ENCODE measurements around the gene PTCD1.

PTCD1 gene

DNA sequence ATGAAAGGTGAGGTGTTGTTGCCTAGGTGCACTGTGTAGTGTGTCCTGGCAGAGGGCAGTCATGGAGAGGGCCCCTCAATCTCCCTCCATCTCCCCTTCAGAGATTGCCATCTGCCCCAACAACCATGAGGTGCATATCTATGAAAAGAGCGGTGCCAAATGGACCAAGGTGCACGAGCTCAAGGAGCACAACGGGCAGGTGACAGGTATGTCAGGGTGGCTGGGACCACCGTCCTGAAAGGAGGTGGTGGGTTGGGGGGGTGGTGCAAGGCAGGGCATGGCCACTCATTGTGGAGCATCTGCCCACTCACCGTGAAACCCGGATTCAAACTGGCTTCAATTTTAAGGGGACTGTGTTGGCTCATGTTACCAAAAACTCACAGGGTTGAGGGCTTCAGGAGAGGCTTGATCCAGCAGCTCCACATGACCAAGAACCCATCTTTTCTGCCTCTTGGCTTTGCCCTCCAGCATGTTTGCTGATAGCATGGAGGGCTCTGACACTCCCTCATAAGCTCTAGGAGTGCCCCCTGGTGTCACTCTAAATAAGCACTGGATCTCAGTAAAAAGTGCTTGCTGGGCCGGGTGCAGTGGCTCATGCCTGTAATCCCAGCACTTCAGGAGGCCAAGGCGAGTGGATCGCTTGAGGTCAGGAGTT is 51.9 kb downstream of the PTCD1 start:
- in situ Hi-C loops (cut with HindIII; ENCODE audit: low sequenced_read_pairs), result no loop called here
- DNase-seq (ENCODE audit: low read depth), result no peak
- no peak overlapping the region for H3K4me3 ChIP-seq (ENCODE audit: low read depth, low read length)
- TF ChIP-seq, protein P1, sequence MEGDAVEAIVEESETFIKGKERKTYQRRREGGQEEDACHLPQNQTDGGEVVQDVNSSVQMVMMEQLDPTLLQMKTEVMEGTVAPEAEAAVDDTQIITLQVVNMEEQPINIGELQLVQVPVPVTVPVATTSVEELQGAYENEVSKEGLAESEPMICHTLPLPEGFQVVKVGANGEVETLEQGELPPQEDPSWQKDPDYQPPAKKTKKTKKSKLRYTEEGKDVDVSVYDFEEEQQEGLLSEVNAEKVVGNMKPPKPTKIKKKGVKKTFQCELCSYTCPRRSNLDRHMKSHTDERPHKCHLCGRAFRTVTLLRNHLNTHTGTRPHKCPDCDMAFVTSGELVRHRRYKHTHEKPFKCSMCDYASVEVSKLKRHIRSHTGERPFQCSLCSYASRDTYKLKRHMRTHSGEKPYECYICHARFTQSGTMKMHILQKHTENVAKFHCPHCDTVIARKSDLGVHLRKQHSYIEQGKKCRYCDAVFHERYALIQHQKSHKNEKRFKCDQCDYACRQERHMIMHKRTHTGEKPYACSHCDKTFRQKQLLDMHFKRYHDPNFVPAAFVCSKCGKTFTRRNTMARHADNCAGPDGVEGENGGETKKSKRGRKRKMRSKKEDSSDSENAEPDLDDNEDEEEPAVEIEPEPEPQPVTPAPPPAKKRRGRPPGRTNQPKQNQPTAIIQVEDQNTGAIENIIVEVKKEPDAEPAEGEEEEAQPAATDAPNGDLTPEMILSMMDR (IDR thresholded peaks at IDR 0.05; ENCODE audit: low read depth, low read length, missing control alignments), result no peak

DNA sequence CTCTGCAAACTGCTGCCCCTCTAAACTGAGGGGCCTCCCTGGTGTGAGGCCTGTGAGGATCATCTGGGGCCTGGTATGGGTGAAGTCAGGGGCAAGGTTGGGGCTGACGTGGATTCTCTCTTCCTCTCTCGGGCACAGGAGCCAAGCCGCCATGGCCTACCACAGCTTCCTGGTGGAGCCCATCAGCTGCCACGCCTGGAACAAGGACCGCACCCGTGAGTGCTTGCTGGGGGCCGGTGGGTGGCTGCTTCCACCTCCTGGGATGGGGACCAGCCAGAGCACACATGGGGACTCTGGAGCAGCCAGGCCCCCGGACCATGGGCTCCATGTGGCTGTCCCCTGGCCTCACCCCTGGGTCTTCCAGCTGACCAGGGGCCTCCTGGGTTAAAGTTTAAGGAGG is 53.0 kb downstream of the PTCD1 start:
- no peak for DNase-seq (ENCODE audit: low read depth)
- in situ Hi-C loops (cut with HindIII; ENCODE audit: low sequenced_read_pairs), result no loop called here
- no peak overlapping the region for H3K4me3 ChIP-seq (ENCODE audit: low read depth, low read length)
- TF ChIP-seq, protein P1 (IDR thresholded peaks at IDR 0.05; ENCODE audit: low read depth, low read length, missing control alignments), result no peak

- DNase-seq (ENCODE audit: low read depth), result no peak
- TF ChIP-seq, protein P1 (IDR thresholded peaks at IDR 0.05; ENCODE audit: low read depth, low read length, missing control alignments), result no peak
- H3K4me3 ChIP-seq (ENCODE audit: low read depth, low read length), result no peak overlapping the region
- in situ Hi-C loops (cut with HindIII; ENCODE audit: low sequenced_read_pairs), result no loop called here
Measured at GRCh38 chr7:99384523-99384922, 54.1 kb downstream of the PTCD1 start.

- in situ Hi-C loops (cut with HindIII; ENCODE audit: low sequenced_read_pairs), result no loop called here
- H3K4me3 ChIP-seq (ENCODE audit: low read depth, low read length), result no peak overlapping the region
- DNase-seq (ENCODE audit: low read depth), result no peak
- TF ChIP-seq, protein P1 (IDR thresholded peaks at IDR 0.05; ENCODE audit: low read depth, low read length, missing control alignments), result no peak
Measured at GRCh38 chr7:99383791-99384370, 54.7 kb downstream of the PTCD1 start.

DNA sequence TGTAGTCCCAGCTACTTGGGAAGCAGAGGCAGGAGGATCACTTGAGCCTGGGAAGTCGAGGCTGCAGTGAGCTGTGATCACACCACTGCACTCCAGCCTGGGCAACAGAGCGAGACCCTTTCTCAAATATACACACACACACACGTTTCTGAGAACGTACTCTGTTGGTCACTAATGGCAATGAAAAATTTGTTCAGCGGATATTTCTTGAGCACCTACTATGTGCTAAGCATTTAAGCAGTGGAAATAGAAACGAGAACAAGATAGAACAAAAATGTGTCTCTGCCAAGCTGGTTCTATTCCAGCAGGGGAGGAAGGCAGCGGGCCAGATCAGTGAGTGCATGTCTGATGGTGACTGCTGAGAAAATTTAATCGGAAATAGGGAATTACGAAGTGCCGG is 55.4 kb downstream of the PTCD1 start:
- in situ Hi-C loops (cut with HindIII; ENCODE audit: low sequenced_read_pairs), result no loop called here
- TF ChIP-seq, protein P1 (IDR thresholded peaks at IDR 0.05; ENCODE audit: low read depth, low read length, missing control alignments), result no peak

DNA sequence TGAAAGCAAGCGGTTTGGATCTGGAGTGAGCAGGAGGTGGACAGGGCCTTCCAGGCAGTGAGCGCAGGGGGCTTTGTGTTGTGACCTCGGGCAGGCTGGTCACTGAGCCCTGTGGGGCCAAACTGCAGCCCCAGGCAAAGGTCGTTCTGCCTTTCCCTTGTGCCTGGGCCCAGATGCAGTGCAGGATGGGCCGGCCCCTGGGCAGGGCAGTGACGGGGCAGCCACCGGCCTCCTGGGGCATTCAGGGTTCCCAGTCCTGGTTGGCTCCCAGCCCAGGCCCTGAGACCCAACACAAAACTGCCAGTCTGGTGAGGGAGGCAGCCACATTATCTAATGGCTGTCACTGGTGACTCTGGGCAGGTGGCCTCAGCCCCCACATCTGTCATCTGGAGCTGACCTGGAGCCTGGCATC is 56.9 kb downstream of the PTCD1 start:
- DNase-seq (ENCODE audit: low read depth), result no peak
- H3K4me3 ChIP-seq (ENCODE audit: low read depth, low read length), result no peak overlapping the region
- in situ Hi-C loops (cut with HindIII; ENCODE audit: low sequenced_read_pairs), result no loop called here
- TF ChIP-seq, protein P1 (IDR thresholded peaks at IDR 0.05; ENCODE audit: low read depth, low read length, missing control alignments), result no peak

More for the DNA sequence above, 55.4 kb downstream of the PTCD1 start:
- H3K4me3 ChIP-seq (ENCODE audit: low read depth, low read length), result no peak overlapping the region
- no peak for DNase-seq (ENCODE audit: low read depth)
